Measurements from ENCODE around the gene DENND1C. TPM values are rescaled to one million over a fixed set of nuclear protein-coding genes. Genes with fewer than 3 reads are reported as not detected.

DENND1C gene
- total RNA-seq, 2 donors from 2014 or later: 0.30 to 0.75 TPM

DNA sequence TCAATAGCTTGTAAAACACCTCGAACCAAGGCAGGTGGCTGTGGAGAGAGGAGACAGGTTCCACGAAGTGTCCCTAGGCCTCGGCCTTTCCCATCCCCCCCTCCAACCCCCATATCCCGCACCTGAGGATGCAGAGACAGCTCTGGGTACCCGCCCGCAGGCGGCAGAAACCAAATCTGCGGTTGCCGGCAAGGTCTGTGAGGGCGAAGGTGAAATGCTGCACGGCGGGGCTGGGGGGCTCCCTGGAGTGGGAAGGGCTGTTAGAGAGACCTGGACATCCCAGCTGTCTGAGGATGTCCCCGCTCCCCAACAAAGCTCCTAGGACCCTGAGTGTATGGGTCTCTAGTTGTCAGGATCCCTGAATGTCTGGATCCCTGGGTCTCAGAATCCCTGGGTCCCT lies 2.8 kb downstream of the DENND1C start:
- no peak for TF ChIP-seq CTCF (IDR thresholded peaks at IDR 0.05)
- H3K27me3 ChIP-seq: peaks cover 9 to 16% of the 10 kb centered on the region in 2 donors
- no peak overlapping the region for H3K27ac ChIP-seq
- H3K9me3 ChIP-seq: no peaks in the 10 kb centered on the region
- H3K4me3 ChIP-seq: no peak overlapping the region
- H3K4me1 ChIP-seq: peaks cover 0 to 18% of the 10 kb centered on the region in 2 donors
- no peaks in the 10 kb centered on the region for H3K36me3 ChIP-seq
- DNase-seq (ENCODE audit: low spot score): no peak

DNA sequence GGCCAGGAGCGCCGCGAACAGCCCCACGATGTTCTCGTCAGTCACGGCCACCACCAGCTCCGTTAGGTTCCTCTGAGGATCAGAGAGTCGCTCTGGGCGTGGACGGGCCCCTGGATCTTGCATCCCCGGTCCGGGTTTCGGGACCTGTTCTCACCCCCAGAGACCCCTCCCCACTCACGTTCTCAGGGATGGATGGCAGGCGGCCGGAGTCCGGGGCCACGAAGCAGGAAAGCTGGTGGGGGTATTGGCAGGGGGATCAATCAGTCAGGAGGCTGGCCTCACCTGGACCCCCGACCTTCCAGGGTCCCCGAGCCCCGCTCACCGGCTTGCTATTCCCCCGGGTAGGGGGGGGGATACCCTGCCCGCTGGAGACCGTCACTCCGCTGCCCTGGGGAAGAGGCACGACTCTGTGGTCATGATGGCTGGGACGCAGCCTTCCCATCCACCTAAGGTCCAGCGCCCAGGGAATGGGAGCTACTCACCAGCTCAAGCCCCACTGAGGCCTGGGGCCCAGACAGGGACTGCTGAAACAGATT lies 4.6 kb downstream of the DENND1C start:
- no peaks in the 10 kb centered on the region for H3K9me3 ChIP-seq
- no peak overlapping the region for H3K27ac ChIP-seq
- peaks cover 0 to 18% of the 10 kb centered on the region in 2 donors for H3K4me1 ChIP-seq
- H3K4me3 ChIP-seq: peak overlapping the region in 1 of 2 donors; percentile 30
- no peaks in the 10 kb centered on the region for H3K36me3 ChIP-seq
- no peak for DNase-seq (ENCODE audit: low spot score)
- TF ChIP-seq CTCF (IDR thresholded peaks at IDR 0.05): no peak
- H3K27me3 ChIP-seq: peaks cover 9 to 16% of the 10 kb centered on the region in 2 donors

- Histone ChIP-seq H3K36me3 (no peaks in the 10 kb centered on the region), H3K27ac (no peak overlapping the region), H3K4me3 (peak overlapping the region in 1 of 2 donors; percentile 30), H3K27me3 (peaks cover 9 to 16% of the 10 kb centered on the region in 2 donors), H3K4me1 (peaks cover 0 to 18% of the 10 kb centered on the region in 2 donors), H3K9me3 (no peaks in the 10 kb centered on the region)
- DNase-seq (ENCODE audit: low spot score): no peak
- no peak for TF ChIP-seq CTCF (IDR thresholded peaks at IDR 0.05)
Observed at GRCh38 chr19:6476155-6476895, 5.3 kb downstream of the DENND1C start.

- Histone ChIP-seq H3K9me3 (no peaks in the 10 kb centered on the region), H3K4me1 (peaks cover 0 to 18% of the 10 kb centered on the region in 2 donors), H3K4me3 (no peak overlapping the region), H3K36me3 (no peaks in the 10 kb centered on the region), H3K27me3 (peaks cover 9 to 16% of the 10 kb centered on the region in 2 donors), H3K27ac (no peak overlapping the region)
- no peak for DNase-seq (ENCODE audit: low spot score)
- no peak for TF ChIP-seq CTCF (IDR thresholded peaks at IDR 0.05)
Observed at GRCh38 chr19:6475321-6476108, 6.1 kb downstream of the DENND1C start.

GRCh38 chr19:6473647-6474046 lies 7.9 kb downstream of the DENND1C start:
- H3K4me1 ChIP-seq: peaks cover 0 to 18% of the 10 kb centered on the region in 2 donors
- no peak overlapping the region for H3K4me3 ChIP-seq
- peaks cover 9 to 16% of the 10 kb centered on the region in 2 donors for H3K27me3 ChIP-seq
- H3K36me3 ChIP-seq: no peaks in the 10 kb centered on the region
- DNase-seq (ENCODE audit: low spot score): no peak
- no peak for TF ChIP-seq CTCF (IDR thresholded peaks at IDR 0.05)
- H3K27ac ChIP-seq: no peak overlapping the region
- H3K9me3 ChIP-seq: no peaks in the 10 kb centered on the region
